Liver (tissue), 9 donors: ENCODE measurements around the gene FZD7. TPM values are rescaled to one million over a fixed set of nuclear protein-coding genes. Genes with fewer than 3 reads are reported as not detected.

Experiments
- DNase-seq: peaks from one replicate; pipeline ENCODE4 v3.0.0-alpha.2; 2017; ENCODE audit warnings: low spot score
- H3K27ac ChIP-seq, 2 donors: one replicate each; pipeline ENCODE4 v1.7.0; 2013; ENCODE audit warnings: inconsistent platforms in 2 of 2, low read length in 2 of 2, control low read depth in 1 of 2, low read depth in 1 of 2, mild to moderate bottlenecking in 1 of 2
- H3K27me3 ChIP-seq, 4 donors: one replicate each; pipeline versions ENCODE4 v1.6.1 to v1.7.0; 2013; ENCODE audit warnings: low read length in 3 of 4, inconsistent platforms in 1 of 4, mild to moderate bottlenecking in 1 of 4, moderate library complexity in 1 of 4; ENCODE audit not compliant: control insufficient read depth in 4 of 4, insufficient read depth in 4 of 4
- H3K36me3 ChIP-seq, 4 donors: one replicate each; pipeline versions ENCODE4 v1.6.1 to v1.7.0; 2013; ENCODE audit warnings: low read length in 3 of 4, mild to moderate bottlenecking in 3 of 4, low read depth in 1 of 4, moderate library complexity in 1 of 4; ENCODE audit not compliant: control insufficient read depth in 4 of 4, insufficient read depth in 3 of 4
- H3K4me1 ChIP-seq, 4 donors: one replicate each; pipeline versions ENCODE4 v1.6.1 to v1.7.0; 2013; ENCODE audit warnings: low read length in 3 of 4, mild to moderate bottlenecking in 3 of 4, moderate library complexity in 1 of 4; ENCODE audit not compliant: control insufficient read depth in 4 of 4, insufficient read depth in 4 of 4
- H3K4me3 ChIP-seq, 3 donors: one replicate each; pipeline versions ENCODE4 v1.6.1 to v1.7.0; 2013; ENCODE audit warnings: low read length in 3 of 3, control low read depth in 1 of 3, low read depth in 1 of 3, mild to moderate bottlenecking in 1 of 3
- H3K9ac ChIP-seq, 2 donors: one replicate each; pipeline ENCODE4 v1.7.0; 2013; ENCODE audit warnings: low read length in 2 of 2, mild to moderate bottlenecking in 2 of 2, moderate library complexity in 2 of 2, control low read depth in 1 of 2, low read depth in 1 of 2
- H3K9me3 ChIP-seq, 4 donors: one replicate each; pipeline versions ENCODE4 v1.6.1 to v1.7.0; 2013; ENCODE audit warnings: low read length in 3 of 4; ENCODE audit not compliant: control insufficient read depth in 4 of 4
- EGR1 ChIP-seq, 2 donors: IDR thresholded peaks; 2 replicates each; pipeline ENCODE4 v1.6.1; 2016 to 2018; ENCODE audit warnings: antibody characterized with exemption in 2 of 2, low read depth in 2 of 2
- FOXA1 ChIP-seq: IDR thresholded peaks from 2 replicates; pipeline ENCODE4 v1.6.1; 2016; ENCODE audit warnings: antibody characterized with exemption
- HNF4A ChIP-seq, 2 donors: conservative IDR thresholded peaks; 2 replicates each; pipeline ENCODE4 v1.6.1; 2016; ENCODE audit warnings: antibody characterized with exemption in 2 of 2, mild to moderate bottlenecking in 2 of 2
- HNF4G ChIP-seq: IDR thresholded peaks from 2 replicates; pipeline ENCODE4 v1.6.1; 2016; ENCODE audit warnings: antibody characterized with exemption
- JUND ChIP-seq, 2 donors: IDR thresholded peaks; 2 replicates each; pipeline ENCODE4 v1.6.1; 2016; ENCODE audit warnings: antibody characterized with exemption in 2 of 2
- NR2F2 ChIP-seq: IDR thresholded peaks from 2 replicates; pipeline ENCODE4 v1.6.1; 2016; ENCODE audit warnings: antibody characterized with exemption
- RAD21 ChIP-seq, 2 donors: IDR thresholded peaks; 2 replicates each; pipeline ENCODE4 v1.6.1; 2016; ENCODE audit warnings: antibody characterized with exemption in 2 of 2, mild to moderate bottlenecking in 2 of 2
- RXRA ChIP-seq, 2 donors: IDR thresholded peaks; 2 replicates each; pipeline ENCODE4 v1.6.1; 2017 to 2018; ENCODE audit warnings: antibody characterized with exemption in 2 of 2, mild to moderate bottlenecking in 1 of 2
- SP1 ChIP-seq: IDR thresholded peaks from 2 replicates; pipeline ENCODE4 v1.6.1; 2018; ENCODE audit warnings: antibody characterized with exemption, mild to moderate bottlenecking
- TAF1 ChIP-seq: conservative IDR thresholded peaks from 2 replicates; pipeline ENCODE4 v1.6.1; 2016; ENCODE audit warnings: antibody characterized with exemption, mild to moderate bottlenecking
- whole genome bisulfite sequencing: extraction: QIAGEN DNeasy Blood & Tissue Kit; methylation state at CpG from one replicate; pipeline ENCODE4 v1.1.7; 2013; 5-methylcytosine and 5-hydroxymethylcytosine counted together
- polyA plus RNA-seq, 2 donors: library from polyadenylated mRNA; stranded (reverse) in 1 of 2; unstranded in 1 of 2; fragments of 200-250 nt in 1 of 2; fragments of >200 nt in 1 of 2; fragmentation: Nextera tagmentation in 1 of 2; extraction: Ambion mirVana in 1 of 2; gene quantifications; one replicate each; pipeline versions ENCODE4 v1.2.1 to v1.2.3, GENCODE V29; 2013 to 2015
- total RNA-seq, 2 donors: library from RNA; depleted of rRNA; stranded (reverse); fragments of >200 nt; gene quantifications; one replicate each; pipeline ENCODE4 v1.2.3, GENCODE V29; 2014
- TF ChIP-seq, protein P1 (sequence below): IDR thresholded peaks from 2 replicates; pipeline ENCODE4 v1.6.1; 2016; ENCODE audit warnings: antibody characterized with exemption, mild to moderate bottlenecking
- TF ChIP-seq, protein P2 (sequence below): fragments of 150-350 bp; IDR thresholded peaks from 2 replicates; pipeline ENCODE4 v1.5.1; 2017; ENCODE audit warnings: improper control_type of control experiment, low read depth, low read length; ENCODE audit not compliant: missing input control
- TF ChIP-seq, protein P3 (sequence below): IDR thresholded peaks from 2 replicates; pipeline ENCODE4 v1.6.1; 2016; ENCODE audit warnings: antibody characterized with exemption
- TF ChIP-seq, protein P4 (sequence below): IDR thresholded peaks from 2 replicates; pipeline ENCODE4 v1.6.1; 2016; ENCODE audit warnings: antibody characterized with exemption
- donor health status: healthy.
- donor health status: healthy.
- donor health status: healthy.
- donor health status: healthy.
- donor health status: healthy.

Gene FZD7
- total and polyA plus RNA-seq, 4 donors = 0.21 to 1.5 (median 0.92) TPM

DNA sequence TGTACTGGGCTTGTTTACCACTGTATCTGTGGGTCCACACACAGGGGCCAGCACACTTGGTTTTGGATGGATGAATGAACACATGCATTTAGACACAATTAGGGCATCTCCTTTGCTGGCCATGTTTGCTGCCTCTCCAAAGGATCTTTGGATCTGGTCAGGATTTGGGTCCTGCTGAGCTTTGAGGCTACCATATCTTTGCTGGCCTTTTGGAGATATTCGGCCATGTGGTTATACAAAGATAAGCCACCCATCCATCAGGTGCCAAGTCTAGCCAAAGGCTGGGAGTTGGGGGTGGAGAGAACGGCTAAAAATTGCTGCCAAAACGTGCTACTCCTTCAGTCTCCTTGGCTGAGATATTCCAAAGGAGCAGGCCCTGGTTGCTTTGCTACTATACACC lies 18.2 kb upstream of the FZD7 start:
- Histone ChIP-seq H3K9me3 (no peaks in the 10 kb centered on the region), H3K4me3 (no peak overlapping the region), H3K36me3 (no peaks in the 10 kb centered on the region), H3K27me3 (peaks cover 0 to 11% (median under 1%) of the 10 kb centered on the region in 4 donors), H3K9ac (no peak overlapping the region), H3K4me1 (no peaks in the 10 kb centered on the region), H3K27ac (no peak overlapping the region)
- no peak for TF ChIP-seq TAF1
- no peak for TF ChIP-seq RAD21 (IDR thresholded peaks at IDR 0.05)
- no peak for TF ChIP-seq HNF4G
- no peak for TF ChIP-seq JUND (IDR thresholded peaks at IDR 0.05)
- no peak for TF ChIP-seq RXRA (IDR thresholded peaks at IDR 0.05)
- no peak for TF ChIP-seq EGR1 (IDR thresholded peaks at IDR 0.05; ENCODE audit: low read depth in 2 of 2)
- no peak for TF ChIP-seq FOXA1
- TF ChIP-seq, protein P1, sequence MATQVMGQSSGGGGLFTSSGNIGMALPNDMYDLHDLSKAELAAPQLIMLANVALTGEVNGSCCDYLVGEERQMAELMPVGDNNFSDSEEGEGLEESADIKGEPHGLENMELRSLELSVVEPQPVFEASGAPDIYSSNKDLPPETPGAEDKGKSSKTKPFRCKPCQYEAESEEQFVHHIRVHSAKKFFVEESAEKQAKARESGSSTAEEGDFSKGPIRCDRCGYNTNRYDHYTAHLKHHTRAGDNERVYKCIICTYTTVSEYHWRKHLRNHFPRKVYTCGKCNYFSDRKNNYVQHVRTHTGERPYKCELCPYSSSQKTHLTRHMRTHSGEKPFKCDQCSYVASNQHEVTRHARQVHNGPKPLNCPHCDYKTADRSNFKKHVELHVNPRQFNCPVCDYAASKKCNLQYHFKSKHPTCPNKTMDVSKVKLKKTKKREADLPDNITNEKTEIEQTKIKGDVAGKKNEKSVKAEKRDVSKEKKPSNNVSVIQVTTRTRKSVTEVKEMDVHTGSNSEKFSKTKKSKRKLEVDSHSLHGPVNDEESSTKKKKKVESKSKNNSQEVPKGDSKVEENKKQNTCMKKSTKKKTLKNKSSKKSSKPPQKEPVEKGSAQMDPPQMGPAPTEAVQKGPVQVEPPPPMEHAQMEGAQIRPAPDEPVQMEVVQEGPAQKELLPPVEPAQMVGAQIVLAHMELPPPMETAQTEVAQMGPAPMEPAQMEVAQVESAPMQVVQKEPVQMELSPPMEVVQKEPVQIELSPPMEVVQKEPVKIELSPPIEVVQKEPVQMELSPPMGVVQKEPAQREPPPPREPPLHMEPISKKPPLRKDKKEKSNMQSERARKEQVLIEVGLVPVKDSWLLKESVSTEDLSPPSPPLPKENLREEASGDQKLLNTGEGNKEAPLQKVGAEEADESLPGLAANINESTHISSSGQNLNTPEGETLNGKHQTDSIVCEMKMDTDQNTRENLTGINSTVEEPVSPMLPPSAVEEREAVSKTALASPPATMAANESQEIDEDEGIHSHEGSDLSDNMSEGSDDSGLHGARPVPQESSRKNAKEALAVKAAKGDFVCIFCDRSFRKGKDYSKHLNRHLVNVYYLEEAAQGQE = no peak
- TF ChIP-seq, protein P2, sequence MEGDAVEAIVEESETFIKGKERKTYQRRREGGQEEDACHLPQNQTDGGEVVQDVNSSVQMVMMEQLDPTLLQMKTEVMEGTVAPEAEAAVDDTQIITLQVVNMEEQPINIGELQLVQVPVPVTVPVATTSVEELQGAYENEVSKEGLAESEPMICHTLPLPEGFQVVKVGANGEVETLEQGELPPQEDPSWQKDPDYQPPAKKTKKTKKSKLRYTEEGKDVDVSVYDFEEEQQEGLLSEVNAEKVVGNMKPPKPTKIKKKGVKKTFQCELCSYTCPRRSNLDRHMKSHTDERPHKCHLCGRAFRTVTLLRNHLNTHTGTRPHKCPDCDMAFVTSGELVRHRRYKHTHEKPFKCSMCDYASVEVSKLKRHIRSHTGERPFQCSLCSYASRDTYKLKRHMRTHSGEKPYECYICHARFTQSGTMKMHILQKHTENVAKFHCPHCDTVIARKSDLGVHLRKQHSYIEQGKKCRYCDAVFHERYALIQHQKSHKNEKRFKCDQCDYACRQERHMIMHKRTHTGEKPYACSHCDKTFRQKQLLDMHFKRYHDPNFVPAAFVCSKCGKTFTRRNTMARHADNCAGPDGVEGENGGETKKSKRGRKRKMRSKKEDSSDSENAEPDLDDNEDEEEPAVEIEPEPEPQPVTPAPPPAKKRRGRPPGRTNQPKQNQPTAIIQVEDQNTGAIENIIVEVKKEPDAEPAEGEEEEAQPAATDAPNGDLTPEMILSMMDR = no peak
- no peak for TF ChIP-seq SP1
- no peak for TF ChIP-seq HNF4A (conservative IDR thresholded peaks at IDR 0.05)
- 69% methylated on average over 3 of the region's 3 CpGs for WGBS
- DNase-seq = no peak

DNA sequence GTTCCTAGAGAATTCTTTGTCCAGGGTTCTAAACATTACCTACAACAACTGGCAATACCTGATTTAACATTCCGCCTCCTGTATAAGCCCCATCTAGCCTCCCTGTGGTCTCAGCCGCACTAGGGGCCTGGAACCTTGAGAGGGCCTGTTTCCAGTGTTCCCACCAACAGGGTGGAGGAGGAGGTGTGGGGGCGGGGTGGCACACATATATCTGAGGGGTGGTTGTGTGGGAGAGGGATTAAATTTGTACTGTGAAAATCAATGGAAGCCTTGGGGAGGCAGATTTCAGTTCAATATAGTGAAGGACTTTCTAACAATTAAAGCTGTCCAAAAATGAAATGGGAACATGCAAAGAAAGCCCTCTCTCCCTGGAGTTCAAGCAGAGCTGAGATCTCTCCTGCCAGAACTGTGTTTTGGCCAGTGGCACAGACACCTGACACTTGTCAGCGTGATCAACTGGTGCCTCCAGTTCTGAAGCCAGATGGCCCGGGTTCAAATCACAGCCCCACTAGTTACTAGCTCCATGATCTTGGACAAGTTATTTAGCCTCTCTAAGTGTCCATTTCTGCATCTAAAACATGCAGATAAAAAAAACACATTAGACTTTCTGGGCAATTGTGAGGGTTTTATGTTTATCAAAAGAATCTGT lies 17.0 kb upstream of the FZD7 start:
- Histone ChIP-seq H3K4me3 (no peak overlapping the region), H3K9me3 (no peaks in the 10 kb centered on the region), H3K9ac (no peak overlapping the region), H3K36me3 (no peaks in the 10 kb centered on the region), H3K4me1 (no peaks in the 10 kb centered on the region), H3K27me3 (peaks cover 0 to 7% (median 0%) of the 10 kb centered on the region in 4 donors), H3K27ac (no peak overlapping the region)
- TF ChIP-seq, protein P3, sequence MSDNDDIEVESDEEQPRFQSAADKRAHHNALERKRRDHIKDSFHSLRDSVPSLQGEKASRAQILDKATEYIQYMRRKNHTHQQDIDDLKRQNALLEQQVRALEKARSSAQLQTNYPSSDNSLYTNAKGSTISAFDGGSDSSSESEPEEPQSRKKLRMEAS = no peak
- TF ChIP-seq, protein P4, sequence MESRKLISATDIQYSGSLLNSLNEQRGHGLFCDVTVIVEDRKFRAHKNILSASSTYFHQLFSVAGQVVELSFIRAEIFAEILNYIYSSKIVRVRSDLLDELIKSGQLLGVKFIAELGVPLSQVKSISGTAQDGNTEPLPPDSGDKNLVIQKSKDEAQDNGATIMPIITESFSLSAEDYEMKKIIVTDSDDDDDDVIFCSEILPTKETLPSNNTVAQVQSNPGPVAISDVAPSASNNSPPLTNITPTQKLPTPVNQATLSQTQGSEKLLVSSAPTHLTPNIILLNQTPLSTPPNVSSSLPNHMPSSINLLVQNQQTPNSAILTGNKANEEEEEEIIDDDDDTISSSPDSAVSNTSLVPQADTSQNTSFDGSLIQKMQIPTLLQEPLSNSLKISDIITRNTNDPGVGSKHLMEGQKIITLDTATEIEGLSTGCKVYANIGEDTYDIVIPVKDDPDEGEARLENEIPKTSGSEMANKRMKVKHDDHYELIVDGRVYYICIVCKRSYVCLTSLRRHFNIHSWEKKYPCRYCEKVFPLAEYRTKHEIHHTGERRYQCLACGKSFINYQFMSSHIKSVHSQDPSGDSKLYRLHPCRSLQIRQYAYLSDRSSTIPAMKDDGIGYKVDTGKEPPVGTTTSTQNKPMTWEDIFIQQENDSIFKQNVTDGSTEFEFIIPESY = no peak
- TF ChIP-seq NR2F2 = no peak
- DNase-seq = no peak
- WGBS = 86% methylated on average over 5 of the region's 5 CpGs
